ENCODE results near the gene EP400. TPM values are rescaled to one million over a fixed set of nuclear protein-coding genes. Genes with fewer than 3 reads are reported as not detected.

EP400 gene, protein sequence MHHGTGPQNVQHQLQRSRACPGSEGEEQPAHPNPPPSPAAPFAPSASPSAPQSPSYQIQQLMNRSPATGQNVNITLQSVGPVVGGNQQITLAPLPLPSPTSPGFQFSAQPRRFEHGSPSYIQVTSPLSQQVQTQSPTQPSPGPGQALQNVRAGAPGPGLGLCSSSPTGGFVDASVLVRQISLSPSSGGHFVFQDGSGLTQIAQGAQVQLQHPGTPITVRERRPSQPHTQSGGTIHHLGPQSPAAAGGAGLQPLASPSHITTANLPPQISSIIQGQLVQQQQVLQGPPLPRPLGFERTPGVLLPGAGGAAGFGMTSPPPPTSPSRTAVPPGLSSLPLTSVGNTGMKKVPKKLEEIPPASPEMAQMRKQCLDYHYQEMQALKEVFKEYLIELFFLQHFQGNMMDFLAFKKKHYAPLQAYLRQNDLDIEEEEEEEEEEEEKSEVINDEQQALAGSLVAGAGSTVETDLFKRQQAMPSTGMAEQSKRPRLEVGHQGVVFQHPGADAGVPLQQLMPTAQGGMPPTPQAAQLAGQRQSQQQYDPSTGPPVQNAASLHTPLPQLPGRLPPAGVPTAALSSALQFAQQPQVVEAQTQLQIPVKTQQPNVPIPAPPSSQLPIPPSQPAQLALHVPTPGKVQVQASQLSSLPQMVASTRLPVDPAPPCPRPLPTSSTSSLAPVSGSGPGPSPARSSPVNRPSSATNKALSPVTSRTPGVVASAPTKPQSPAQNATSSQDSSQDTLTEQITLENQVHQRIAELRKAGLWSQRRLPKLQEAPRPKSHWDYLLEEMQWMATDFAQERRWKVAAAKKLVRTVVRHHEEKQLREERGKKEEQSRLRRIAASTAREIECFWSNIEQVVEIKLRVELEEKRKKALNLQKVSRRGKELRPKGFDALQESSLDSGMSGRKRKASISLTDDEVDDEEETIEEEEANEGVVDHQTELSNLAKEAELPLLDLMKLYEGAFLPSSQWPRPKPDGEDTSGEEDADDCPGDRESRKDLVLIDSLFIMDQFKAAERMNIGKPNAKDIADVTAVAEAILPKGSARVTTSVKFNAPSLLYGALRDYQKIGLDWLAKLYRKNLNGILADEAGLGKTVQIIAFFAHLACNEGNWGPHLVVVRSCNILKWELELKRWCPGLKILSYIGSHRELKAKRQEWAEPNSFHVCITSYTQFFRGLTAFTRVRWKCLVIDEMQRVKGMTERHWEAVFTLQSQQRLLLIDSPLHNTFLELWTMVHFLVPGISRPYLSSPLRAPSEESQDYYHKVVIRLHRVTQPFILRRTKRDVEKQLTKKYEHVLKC (N-terminal part only)
- 6.6 and 7.6 TPM in 2 replicates for total RNA-seq

GRCh38 chr12:131949431-131950181 is at the start of gene EP400:
EP400 (plus strand) TSS chr12:131949942; CDS start chr12:131960620, 10,678 bp downstream.

DNA sequence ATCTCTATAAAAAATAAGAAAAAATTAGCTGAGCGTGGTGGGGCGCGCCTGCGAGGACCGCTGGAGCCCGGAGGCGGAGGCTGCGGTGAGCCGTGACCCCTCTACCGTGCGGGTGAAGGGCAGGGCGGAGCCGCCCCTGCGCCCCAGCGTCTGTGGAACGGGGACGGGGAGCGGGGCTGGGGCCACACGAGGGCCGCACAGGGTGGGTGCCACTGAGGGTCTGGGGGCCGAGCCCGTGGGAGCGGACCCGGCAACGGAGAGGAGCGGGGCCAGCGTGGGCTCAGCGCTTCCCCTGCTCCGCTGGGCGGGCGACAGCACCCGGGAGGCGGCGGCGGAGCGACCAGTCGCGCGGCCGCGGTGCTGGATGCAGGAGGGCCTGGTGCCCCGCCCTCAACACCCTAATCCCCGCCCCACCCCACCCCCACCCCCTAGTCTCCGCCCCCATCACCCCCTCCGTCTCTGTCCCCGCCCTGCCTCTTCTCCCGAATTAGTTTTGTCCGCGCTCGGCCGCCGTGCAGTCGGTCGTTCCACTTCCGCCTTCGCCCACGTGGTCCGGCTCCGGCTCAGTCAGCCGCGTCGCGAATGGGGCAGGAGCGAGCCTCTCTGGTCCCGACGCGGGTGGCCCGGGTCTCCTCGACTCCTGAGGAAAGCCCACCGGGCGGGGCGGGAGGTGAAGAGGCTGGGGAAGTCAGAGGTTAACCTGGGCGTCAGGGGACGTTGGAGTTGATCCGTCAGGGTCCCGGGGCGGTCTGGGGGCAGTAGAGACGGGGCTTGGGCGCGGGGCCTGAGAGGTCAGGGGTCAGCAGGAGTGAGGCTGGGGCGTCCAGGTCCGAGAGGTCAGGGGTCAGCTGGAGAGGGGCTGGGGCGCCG is 20.8 kb upstream of the EP400 start, which contains the start of gene PUS1:
Gene PUS1, plus strand, starts transcription at position 566 of the 870 bp plus-strand sequence. CDS start 447 bp downstream, outside the sequence.

Other genes starting within 250 kb of the EP400 start
- gene SFSWAP, start 238.9 kb upstream of the EP400 start, total RNA-seq: 19.7 and 23.3 TPM in 2 replicates
- 6.8 and 8.8 TPM in 2 replicates for gene MMP17, start 121.5 kb upstream of the EP400 start, total RNA-seq
- 9.9 and 19.7 TPM in 2 replicates for gene ULK1, start 55.3 kb upstream of the EP400 start, total RNA-seq
- 4.4 and 7.4 TPM in 2 replicates for gene PUS1, start 20.7 kb upstream of the EP400 start, total RNA-seq
- 6.5 and 7.2 TPM in 2 replicates for gene DDX51, start 194.4 kb downstream of the EP400 start, total RNA-seq
- 4.6 and 7.4 TPM in 2 replicates for gene NOC4L, start 194.5 kb downstream of the EP400 start, total RNA-seq

Measured in bronchial smooth muscle cell (primary cell).